Peyer's patch (tissue), 4 donors: ENCODE measurements around the gene THRB.

Experiments
- CTCF ChIP-seq, 6 experiments: fragments of 450-650 bp in 4 of 6; fragments of 200-600 bp in 2 of 6; sonication (generic) in 1 of 6; IDR thresholded peaks; one replicate each; pipeline ENCODE4 v1.5.1; 2017 to 2019; ENCODE audit warnings: antibody characterized with exemption in 6 of 6, mild to moderate bottlenecking in 3 of 6, moderate library complexity in 1 of 6
- POLR2A ChIP-seq, 2 donors: fragments of 450-650 bp; IDR thresholded peaks; one replicate each; pipeline ENCODE4 v1.5.1; 2017; ENCODE audit warnings: antibody characterized with exemption in 2 of 2, mild to moderate bottlenecking in 2 of 2, moderate library complexity in 2 of 2

DNA sequence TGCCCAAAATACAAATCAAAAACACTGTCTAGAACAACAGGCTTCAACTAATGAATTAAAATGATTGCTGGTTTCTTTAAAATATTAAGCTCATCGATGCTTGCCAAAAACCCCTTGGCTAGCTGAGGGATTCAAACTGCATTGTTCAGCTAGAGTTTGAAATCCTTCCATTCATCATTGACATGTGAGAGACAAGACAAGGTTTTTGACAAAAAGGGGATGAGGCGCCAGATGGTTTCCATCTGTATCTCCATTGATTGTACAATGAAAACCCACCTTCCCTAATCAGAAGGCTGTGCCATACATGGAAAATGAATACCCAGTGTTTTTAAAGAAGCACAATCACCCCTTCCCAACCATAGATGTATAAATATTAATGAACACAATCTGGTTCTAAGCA lies 67.8 kb downstream of the THRB start:
- no peak for TF ChIP-seq CTCF (IDR thresholded peaks at IDR 0.05)
- TF ChIP-seq POLR2A (IDR thresholded peaks at IDR 0.05) = no peak
